ENCODE data around the gene VASN.
A peak's percentile ranks its signal among the peaks of the same experiment; 100 is the strongest.

The VASN gene

DNA sequence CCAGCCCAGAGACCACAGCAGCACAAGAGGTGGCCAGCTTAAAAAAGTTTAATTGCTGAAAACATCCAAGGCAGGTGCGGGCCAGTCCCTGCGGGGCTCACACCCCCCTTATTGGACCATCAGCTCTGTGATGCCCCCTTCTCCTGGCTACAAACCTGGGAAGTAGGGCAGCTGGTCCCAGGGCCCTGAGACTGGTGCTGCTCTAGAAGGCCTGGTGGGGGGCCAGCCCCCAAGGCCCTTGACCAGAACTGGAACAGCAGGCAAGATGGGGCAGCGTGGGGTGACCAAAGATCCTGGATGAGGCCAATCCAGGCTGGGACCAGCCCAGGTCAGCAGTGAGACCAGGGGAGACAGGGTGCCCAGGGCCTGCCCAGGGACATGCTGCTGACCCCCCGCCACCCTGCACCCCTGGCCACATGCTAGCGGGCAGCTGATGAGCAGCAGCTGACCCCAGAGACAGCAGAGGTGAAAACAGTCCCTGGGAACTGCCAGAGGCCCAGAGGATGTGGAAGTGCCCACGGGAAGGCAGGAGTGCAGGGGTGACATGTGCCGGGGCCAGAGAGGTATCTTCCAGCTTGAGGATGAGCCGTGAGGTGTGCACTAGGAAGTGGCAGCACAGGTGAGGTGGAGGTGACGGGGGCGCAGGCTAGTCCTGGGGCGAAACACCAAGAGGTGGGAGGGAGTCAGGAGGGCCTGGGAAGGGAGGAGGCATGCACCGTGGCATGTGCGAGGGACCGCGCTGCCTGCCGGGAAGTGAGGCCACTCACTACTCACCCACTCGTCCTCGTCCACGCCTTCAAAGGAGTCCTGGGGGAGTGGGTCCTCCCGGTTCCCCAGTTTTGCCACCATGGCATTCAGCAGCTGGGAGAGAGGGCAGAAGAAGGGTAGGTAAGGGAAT, 16.9 kb upstream of the VASN start:
- DNase-seq: no peak

DNA sequence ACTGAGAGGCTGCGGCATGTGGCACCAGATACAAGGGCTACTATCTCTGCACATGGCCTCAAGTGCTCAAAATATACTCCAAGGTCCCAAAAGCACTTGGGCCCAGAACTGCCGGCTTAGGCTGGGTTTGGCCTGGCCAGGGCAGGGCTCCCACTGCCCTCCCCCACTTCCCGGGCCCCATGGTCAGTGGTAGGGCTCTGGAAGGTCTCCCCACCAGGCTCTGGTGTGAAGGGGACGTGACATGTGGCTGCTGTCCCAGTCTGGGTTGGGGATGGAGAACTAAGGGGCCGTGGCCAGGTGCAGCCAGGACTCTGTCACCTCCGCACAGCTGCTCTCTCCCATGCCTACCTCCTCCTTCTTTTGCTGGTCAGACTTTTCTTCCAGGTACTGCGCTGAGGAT, 14.8 kb upstream of the VASN start:
- DNase-seq: no peak

DNA sequence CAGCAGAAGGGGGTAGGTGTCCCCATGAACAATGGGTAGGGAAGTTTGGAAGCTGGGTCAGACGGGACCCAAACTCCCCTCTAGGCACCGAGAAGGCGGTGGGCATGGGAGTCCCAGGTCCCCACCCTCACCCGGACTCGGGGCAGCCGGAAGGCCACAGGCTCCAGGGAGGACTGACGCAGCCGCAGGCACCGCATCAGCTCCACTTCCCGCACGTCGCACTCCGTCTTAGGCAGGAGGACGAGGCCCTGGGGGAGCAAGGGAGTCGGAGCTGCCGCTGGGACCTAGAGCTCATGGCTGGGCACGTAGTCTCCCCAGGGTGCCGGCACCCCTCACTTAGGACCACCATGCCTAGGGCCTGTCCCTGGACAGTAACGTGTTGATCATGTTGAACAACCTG, 13.4 kb upstream of the VASN start:
- no peak for DNase-seq

GRCh38 chr16:4358831-4359561, 12.7 kb upstream of the VASN start:
- DNase-seq: peak; percentile 78 to 81

GRCh38 chr16:4359914-4360313, 11.7 kb upstream of the VASN start:
- DNase-seq: no peak

- DNase-seq: peak in 1 of 2 donors; percentile 30
Observed at GRCh38 chr16:4360538-4361021, 11.1 kb upstream of the VASN start.

GRCh38 chr16:4361033-4361943, 10.4 kb upstream of the VASN start:
- no peak for DNase-seq

- no peak for DNase-seq
Observed at GRCh38 chr16:4361944-4362311, 9.7 kb upstream of the VASN start.

- DNase-seq: no peak
Observed at GRCh38 chr16:4362476-4363135, 9.0 kb upstream of the VASN start.

DNA sequence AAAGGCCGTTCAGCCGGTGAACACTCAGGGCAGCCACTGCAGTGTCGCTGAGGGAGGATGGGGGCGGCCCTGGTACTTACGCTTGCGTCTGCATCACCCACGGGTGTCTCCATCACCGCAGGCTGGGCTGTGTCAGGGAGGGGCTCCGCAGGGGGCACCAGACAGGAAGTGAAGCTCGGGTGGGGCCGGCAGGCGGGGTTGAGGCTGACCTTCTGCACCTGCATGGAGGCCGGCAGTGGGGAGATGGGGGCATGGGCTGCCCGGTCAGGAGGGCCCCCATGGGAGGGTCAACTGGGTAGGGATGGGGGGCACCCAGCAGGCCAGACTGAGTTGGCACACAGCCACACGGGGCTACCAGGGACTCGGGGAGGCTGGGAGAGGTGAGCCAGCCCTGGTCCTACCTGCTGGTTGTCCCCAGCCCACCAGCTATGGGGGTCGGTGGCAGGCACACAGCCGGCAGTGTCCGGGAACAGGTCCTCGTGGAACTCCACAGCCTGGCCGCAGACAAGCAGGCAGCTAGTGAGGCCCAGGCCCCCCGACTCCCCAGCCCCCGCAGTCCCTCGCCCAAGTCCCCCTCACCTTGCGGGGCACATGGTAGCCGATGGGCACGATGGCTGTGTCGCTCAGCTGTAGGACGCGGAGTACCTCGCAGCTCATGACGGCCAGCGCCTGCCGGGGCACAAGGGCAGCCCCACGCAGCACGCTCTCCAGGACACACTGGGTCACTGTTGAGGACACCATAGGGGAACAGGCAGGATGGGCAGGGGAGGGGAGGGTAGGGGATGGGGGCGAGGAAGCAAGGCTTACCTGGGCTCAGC, 7.2 kb upstream of the VASN start:
- DNase-seq: no peak

DNA sequence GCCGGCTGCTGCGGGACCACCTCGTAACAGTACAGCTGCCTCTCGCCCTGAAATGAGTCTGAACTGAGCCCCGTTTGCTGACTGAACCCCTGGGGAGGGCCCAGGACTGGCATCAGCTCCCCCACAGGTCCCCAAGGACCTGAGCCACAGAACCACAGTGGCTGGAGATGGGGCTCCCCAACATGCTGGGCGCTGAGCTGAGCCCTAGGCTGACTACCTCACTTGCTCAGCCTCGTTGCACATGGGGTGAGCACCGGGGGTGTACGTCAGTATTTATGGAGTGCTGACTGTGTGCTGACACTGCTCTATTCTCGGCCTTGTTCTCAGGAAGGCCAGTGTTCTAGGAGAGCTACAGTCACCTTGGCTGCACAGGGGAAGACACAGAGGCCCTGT, 6.6 kb upstream of the VASN start:
- DNase-seq: no peak

DNA sequence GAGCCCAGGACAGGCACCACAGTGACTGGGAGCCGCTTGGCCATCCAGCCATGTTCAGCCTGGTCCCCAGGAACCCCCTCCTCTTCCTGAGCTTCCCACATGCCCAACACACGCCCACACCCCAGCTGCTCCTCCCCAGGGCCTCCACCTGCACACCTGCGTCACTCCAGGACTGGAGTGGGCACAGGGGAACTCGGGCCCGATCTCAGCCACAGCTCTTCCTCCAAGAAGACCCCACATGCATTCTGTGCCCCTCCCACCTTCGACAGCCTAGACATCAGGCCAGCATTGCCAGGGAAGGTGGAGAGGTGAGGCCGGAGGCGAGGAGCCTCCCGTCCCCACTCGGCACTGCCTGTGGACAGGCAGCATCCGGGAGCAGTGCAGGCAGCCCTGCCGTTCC, 6.0 kb upstream of the VASN start:
- DNase-seq: no peak

GRCh38 chr16:4366016-4366415, 5.6 kb upstream of the VASN start:
- DNase-seq: no peak

DNA sequence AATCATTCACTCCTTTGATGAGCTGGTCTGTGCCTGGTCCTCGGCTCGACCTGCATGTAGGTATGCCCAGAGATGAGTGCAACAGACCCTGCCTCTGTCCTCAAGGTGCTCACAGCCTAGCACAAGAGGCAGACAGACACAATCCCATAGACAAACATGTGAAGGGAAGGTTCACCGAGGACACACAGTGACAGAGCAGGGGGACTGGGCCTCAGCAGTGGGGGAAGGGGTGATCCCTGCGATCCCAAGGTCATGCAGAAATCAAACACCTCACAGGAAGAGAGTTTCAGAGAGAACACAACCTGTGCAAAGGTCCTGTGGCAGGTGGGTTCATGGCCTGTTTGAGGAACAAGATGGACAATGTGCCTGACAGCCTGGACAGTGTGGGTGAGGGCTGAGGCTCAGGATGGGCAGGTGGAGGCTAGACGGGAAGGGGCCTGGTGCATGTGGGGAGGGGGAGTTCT, 4.2 kb upstream of the VASN start:
- no peak for DNase-seq

- DNase-seq: no peak
Observed at GRCh38 chr16:4369007-4369733, 2.5 kb upstream of the VASN start.

DNA sequence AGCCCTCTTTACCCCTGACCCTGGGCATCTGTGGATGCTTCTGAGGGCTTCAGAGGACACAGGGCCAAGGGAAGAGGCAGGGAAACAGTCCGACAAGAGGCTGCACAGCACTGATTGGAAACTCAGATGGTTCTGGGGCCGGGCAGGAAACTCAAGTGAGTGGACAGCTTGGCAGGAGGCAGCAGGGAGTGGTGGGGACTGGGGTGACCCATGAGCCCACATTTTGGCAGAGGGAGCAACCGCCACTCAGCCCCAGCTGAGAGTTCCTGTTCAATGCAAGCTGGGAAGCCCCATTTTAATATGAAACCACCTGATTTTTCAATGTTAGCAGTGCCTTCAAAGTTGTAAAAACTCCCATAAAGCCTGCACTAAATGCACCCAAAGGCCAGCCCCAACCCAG, 1.5 kb upstream of the VASN start:
- no peak for DNase-seq

- no peak for DNase-seq
Observed at GRCh38 chr16:4370570-4371356, 885 bp upstream of the VASN start.

DNA sequence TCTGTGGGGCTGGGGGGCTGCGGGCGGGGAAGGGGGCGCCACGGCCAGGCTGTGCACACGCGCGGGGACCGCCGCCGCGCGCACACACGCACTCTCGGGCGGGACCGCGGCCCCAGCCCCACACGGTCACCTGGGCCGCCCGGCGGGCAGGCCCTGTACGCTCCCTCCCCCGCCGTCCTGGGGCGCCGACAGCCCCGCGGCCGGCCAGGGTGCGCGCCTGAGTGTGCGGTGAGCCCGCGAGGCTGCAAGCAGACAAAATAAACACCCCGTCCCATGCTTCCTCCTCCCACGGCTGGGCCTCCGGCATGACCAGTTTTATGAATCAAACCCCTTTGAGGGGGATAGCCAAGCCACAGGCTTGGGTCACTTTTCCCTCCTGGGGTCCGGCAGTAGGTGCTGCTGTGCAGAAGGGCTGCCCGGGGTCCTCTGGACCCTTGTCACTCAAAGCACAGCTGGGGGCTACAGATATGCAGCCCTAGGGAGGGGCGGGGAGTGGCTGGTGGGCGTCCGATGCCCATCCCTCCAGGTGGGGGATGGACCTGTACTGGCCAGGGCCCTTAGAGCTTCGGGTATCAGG, 441 bp downstream of the VASN start:
- DNase-seq: peak; percentile 32 to 37

DNA sequence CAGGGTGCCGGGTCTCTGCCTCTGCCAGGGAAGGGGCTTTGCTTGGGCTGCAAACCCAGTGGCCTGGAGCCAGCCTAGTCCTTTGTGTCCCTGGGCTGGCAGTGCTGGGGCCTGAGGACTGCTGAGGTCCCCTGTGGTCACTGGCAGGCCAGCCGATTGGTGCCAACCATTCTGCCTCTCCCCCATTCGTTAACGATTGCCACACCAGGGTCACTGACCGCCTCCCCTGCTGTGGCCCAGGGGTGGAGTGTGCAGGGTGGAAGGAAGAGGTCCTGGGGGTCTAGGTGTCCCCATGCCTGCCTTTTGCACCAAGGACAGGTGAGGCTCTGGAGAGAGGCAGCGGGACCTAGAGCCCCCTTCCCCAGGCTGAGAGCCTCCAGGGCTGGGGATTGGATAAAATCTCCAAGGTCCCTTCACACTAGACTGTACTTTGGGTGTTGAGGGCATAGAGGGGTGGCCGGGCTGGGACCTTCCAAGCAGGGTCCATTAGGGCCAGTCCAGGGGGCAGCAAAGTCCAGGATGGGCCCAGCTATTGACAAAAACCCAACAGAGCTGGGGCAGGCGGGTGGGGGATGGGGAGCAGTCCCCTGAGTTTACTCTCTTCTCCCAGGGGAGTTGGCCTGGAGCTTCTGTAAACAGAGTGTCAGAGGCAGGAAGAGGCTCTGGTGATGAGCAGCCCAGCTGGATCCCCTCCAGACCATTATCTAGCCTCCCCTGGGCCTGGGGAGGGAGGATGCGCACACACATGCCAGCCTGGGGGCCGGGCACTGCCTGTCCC, 1.1 kb downstream of the VASN start:
- DNase-seq: no peak
